ENCODE results near the gene NAV2. TPM values are rescaled to one million over a fixed set of nuclear protein-coding genes. Genes with fewer than 3 reads are reported as not detected.

The NAV2 gene
- total RNA-seq, 1 experiment from 2014 or later = 46.3 TPM

DNA sequence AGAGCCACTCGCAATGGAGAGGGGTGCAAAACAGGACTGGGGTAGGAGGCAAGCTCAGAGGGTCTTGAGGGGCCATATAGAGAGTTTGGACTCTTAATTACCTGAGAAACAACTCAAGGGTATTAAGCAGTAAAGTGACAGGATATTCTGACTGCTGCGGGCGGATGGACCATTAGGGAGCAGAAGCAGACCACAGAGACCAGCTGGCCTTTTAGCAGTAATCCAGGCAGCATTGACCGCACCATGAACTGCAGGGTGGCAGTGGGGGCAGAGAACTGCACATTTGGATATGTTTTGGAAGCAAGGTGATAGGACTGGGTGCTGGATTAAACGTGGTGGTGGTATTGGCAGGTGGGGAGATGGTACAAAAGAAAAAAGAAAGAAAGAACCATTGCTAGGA, 322.3 kb downstream of the NAV2 start:
- H3K56ac ChIP-seq (ENCODE audit: insufficient read length, low read depth, low read length) = no peak overlapping the region
- H3K9me3 Mint-ChIP-seq = no peaks in the 10 kb centered on the region
- peak overlapping the region in 1 of 3 experiments; percentile 62; a peak in 4 of 7 replicates for H3K27ac Mint-ChIP-seq
- H3K79me1 ChIP-seq (ENCODE audit: insufficient read depth, low read depth, low read length, poor library complexity, severe bottlenecking) = no peaks in the 10 kb centered on the region
- no peak overlapping the region for H4K8ac ChIP-seq (replicated peaks; ENCODE audit: insufficient read length, low read depth, low read length)
- peaks cover 12% of the 10 kb centered on the region for H3K27me3 Mint-ChIP-seq (ENCODE audit: low read depth)
- no peak overlapping the region for H3K4me2 ChIP-seq (ENCODE audit: insufficient read depth, insufficient read length, low read length)
- TF ChIP-seq, protein P1, sequence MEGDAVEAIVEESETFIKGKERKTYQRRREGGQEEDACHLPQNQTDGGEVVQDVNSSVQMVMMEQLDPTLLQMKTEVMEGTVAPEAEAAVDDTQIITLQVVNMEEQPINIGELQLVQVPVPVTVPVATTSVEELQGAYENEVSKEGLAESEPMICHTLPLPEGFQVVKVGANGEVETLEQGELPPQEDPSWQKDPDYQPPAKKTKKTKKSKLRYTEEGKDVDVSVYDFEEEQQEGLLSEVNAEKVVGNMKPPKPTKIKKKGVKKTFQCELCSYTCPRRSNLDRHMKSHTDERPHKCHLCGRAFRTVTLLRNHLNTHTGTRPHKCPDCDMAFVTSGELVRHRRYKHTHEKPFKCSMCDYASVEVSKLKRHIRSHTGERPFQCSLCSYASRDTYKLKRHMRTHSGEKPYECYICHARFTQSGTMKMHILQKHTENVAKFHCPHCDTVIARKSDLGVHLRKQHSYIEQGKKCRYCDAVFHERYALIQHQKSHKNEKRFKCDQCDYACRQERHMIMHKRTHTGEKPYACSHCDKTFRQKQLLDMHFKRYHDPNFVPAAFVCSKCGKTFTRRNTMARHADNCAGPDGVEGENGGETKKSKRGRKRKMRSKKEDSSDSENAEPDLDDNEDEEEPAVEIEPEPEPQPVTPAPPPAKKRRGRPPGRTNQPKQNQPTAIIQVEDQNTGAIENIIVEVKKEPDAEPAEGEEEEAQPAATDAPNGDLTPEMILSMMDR (conservative IDR thresholded peaks at IDR 0.05) = no peak
- no peak overlapping the region for H2BK12ac ChIP-seq (ENCODE audit: insufficient read length, low read depth, low read length)
- no peak overlapping the region for H4K91ac ChIP-seq (ENCODE audit: insufficient read length, low read depth, low read length)
- no peak overlapping the region for H3K4me3 Mint-ChIP-seq
- H3K23me2 ChIP-seq (ENCODE audit: insufficient read length, low read depth, low read length, poor library complexity, severe bottlenecking) = no peaks in the 10 kb centered on the region
- H2BK5ac ChIP-seq (ENCODE audit: insufficient read length, low read length) = no peak overlapping the region
- no peak overlapping the region for H3K4ac ChIP-seq (ENCODE audit: low read depth, low read length)
- no peak overlapping the region for H3K18ac ChIP-seq (ENCODE audit: insufficient read length, low read depth, low read length)
- peaks cover 34% of the 10 kb centered on the region for H3K4me1 ChIP-seq (ENCODE audit: insufficient read depth, low read length)
- no peak overlapping the region for H2BK20ac ChIP-seq (ENCODE audit: low read depth, low read length, poor library complexity, severe bottlenecking)
- no peaks in the 10 kb centered on the region; the same call in 1 of the 2 replicates for H3K27me3 ChIP-seq (ENCODE audit: insufficient read depth, low read length)
- H2AK5ac ChIP-seq (ENCODE audit: insufficient read length, low read length) = no peak overlapping the region
- H3K9ac ChIP-seq (ENCODE audit: extremely low read depth, insufficient read length, low read length) = no peak overlapping the region
- no peak overlapping the region for H3K14ac ChIP-seq (ENCODE audit: insufficient read depth, low read length)
- H3K27ac ChIP-seq (ENCODE audit: insufficient read length, low read depth, low read length) = no peak overlapping the region
- H3K4me1 Mint-ChIP-seq = peaks cover 61 to 74% of the 10 kb centered on the region in 2 experiments
- no peak overlapping the region for H4K5ac ChIP-seq (ENCODE audit: insufficient read length, low read depth, low read length)
- H2BK15ac ChIP-seq (ENCODE audit: low read depth, low read length) = no peak overlapping the region
- WGBS (ENCODE audit: extremely low coverage, insufficient read length, low lambda C conversion rate) = no CpG with 5 or more reads among the region's 5 CpGs
- H2AFZ ChIP-seq (ENCODE audit: low read length) = no peak overlapping the region
- H3K23ac ChIP-seq (ENCODE audit: insufficient read length, low read depth, low read length) = no peak overlapping the region
- no peak overlapping the region for H3T11ph ChIP-seq (ENCODE audit: low read length)
- no peak overlapping the region for H2BK120ac ChIP-seq (ENCODE audit: low read depth, low read length, poor library complexity, severe bottlenecking)
- H3K36me3 Mint-ChIP-seq (ENCODE audit: insufficient read depth in 1 of 3, low read depth in 3 of 3) = peaks cover 29 to 42% (median 41%) of the 10 kb centered on the region in 3 experiments; a peak in 6 of 7 replicates
- H3K79me2 ChIP-seq (ENCODE audit: insufficient read depth, low read length) = peaks cover 4% of the 10 kb centered on the region; the same call in 1 of the 2 replicates
- no peak for DNase-seq
- H4K20me1 ChIP-seq (ENCODE audit: control insufficient read depth, insufficient read depth, insufficient read length) = no peaks in the 10 kb centered on the region
- H3K9me3 ChIP-seq (ENCODE audit: control insufficient read depth, low read depth, low read length) = no peaks in the 10 kb centered on the region
